NCI-H774 (cell line): ENCODE results near the gene TOP3B.

Source experiments
- DNase-seq: peaks from one replicate; lab custom pipeline; 2025; lab: John Stamatoyannopoulos, UW

Gene TOP3B

DNA sequence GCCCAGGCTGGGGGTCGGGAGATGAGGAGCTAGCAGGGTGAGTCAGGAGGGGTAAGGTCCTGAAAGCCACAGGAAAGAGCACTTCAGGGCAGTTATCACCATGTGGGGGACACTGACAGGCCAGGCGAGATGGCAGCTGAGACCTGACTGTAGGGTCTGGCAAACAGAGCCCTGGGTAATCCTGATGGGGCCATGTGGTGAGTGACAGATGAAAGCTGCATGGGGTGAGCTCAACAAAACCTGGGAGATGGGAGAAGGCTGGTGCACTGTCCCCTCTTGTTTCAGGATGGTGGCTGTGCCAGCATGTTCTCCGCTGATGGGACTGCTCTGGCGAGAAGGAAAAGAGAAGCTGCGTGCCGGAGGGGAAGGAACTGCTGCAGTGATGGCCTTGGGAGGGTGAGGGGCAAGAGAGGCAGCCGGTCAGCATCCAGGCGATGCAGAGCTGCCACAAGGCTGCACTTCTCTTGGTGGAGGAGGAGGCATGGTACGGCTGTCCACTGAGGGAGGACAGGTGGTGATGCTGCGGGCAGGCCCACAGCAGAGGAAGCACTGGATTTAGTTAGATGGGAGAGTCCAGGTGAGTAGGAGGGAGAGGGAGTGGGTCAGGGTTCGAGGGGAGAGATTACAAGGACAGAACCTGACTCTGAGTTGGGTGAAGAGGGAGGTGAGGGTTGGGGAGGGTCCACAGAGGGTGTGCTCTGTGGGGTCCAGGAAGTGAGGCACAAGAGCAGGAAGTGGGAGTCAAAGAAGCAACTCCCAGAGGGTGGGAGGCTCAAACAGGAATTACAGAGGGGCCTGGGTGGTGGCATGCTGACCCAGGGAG is 3.8 kb downstream of the TOP3B start:
- DNase-seq = no peak

DNA sequence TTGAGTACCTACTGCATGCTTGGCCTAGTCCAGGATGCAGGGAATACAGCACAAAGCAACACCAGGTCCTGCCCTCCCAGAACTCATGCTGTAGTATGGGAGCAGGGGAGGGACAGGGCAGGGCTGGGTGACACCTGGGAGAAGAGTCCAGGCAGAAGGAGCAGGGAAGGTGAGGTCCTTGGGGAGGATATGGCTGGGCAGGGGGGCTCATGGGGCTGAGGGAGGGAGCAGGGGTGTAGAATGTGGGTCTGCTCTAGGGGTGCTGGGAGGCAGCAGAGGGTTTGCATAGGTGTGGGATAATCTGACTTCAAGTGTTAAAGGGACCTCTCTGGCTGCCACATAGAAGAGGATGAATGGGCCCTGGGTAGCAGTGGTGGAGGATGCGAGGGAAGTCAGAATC is 4.8 kb downstream of the TOP3B start:
- DNase-seq = no peak

GRCh38 chr22:21975854-21976345 is 6.7 kb downstream of the TOP3B start:
- DNase-seq = no peak

GRCh38 chr22:21975273-21975672 is 7.3 kb downstream of the TOP3B start:
- DNase-seq = no peak

DNA sequence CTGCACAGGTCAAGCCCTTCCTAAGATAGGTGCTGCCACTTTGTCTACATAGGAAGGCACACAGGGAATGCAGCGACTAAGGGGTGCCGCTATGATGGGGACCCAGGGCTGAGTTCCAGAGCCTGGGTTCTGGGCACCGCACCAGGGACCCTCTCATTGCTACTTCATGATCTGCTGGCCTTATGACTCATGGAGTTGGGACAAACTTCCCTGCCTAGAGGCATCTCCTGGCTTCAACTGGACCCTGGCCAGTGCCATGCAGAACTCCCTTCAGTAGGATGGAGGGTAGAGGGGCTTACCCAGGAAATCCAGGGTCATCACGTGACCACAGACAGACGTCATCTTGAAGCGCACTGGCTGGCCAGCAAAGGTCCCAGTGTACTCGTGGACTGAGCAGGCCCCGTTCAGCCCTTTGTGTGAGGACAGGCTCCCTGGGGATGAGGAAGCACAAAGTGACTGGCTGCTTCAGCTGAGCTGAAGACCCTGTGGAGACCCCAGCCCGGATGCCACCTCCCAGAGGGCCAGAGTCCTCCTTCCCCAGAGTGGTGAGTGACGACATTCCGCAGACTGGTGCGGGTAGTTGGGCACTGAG is 8.4 kb downstream of the TOP3B start:
- DNase-seq = no peak

DNA sequence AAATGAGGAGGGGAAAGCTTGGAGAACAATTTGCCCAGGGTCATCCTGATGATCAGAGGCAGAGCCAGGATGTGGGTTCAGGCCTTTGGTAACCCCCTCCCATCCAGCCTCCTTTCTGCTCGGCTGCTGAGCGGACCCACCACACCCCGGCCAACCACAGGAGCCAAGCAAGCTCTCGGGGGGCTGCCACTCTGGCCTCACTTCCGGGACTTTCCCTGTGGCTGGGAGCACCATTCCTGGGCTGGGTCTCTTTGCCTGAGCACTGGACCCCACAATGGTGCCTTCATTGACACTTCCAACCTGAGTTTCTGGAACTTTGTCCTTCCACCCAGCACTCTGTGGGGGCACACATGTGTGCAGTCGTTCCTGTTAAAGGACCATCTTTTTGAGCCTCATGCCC is 9.8 kb downstream of the TOP3B start:
- DNase-seq = no peak

GRCh38 chr22:21972293-21972779 is 10.3 kb downstream of the TOP3B start:
- no peak for DNase-seq

- no peak for DNase-seq
These were observed 10.7 kb downstream of the TOP3B start for GRCh38 chr22:21971858-21972275.

- no peak for DNase-seq
These were observed 11.6 kb downstream of the TOP3B start for GRCh38 chr22:21970800-21971617.

DNA sequence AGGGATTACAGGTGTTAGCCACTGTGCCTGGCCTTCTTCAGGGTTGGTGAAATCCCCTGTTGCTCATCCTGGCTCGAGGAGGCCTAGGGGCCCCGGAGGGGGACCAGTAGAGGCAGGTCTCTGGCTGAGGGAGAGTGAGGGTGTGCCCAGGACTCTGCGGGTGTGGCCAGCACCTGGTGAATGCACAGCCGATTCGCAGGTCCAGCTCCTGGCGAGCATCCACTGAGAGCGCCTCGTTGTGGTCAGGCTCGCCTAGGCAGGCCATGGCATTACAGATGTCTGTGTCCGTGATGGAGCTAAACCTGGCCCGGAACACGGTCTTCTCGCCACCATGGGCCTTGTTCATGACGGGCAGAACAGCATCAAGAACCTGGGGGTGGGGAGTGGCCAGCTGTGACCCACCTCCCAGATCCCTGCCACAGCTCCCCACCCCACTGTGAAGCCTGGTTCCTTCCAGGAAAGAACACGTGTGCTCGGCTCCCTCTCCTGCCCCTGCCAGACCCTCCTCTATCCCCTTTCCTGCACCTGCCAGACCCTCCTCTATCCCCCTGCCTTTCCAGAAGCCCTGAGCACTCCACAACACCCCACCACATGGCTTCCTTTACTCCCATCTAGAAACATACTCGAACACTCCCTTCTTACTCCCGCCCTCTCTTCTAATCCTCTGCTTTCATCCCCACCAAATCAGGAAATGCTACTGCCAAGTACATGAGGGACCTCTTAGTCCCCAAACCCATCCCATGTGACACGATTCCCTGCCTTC is 12.4 kb downstream of the TOP3B start:
- DNase-seq = no peak

DNA sequence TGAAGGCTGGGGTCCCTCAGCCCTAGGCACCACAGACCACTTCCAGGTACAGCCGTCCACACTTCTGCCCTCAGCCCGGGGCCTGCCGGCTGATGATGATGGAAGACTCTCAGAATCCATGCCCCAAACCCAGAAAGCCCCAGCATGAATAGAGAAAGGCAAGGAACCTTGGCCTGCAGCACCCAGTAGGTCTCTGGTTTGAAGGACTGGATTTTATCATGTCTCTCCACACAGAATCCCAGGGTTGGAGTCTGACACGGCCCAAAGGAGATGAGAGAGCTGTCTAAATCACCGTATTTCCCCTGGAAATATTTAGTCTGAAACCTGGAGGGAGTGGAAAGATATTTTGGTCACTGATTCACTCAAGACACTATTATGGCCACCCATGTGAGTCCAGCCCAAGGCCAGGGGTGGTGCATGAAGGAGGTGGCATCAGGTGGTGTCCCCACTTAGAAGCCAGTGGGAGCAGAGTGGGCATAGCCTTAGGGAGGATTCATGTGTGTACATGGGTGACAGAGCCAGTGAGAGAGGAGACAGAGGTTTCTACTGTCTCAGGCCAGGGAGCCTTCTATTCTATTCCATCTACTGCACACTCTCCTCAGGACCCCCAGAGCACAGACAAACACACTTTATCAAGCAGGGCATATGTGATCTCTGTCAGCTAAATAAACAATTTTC is 14.0 kb downstream of the TOP3B start:
- DNase-seq = no peak

DNA sequence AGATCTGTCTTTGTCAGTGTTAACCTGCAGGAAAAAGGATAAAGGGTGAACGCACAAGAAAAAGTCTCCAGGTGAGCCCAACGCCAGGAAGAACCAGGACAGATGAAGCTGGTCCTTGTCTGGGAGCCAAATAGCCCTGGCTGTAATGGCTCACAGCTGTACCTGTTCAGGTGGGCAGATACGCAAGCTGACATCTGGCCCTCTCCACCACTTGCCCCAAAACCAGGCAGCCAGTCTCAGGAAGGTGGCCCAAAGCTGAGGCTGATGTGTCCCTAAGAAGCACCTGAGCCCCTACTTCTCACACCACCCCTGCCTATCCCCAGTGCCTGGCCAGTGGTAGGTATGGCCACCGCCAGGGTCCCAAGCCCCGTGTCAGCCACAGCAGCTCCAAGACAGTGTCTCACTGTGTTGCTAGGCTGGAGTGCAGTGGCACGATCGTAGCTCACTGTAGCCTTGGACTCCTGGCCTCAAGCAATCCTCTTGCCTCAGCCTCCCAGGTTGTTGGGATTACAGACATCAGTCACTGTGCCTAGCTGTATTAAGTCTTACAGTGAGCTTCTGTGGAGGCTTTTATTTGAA is 14.8 kb downstream of the TOP3B start:
- no peak for DNase-seq

DNA sequence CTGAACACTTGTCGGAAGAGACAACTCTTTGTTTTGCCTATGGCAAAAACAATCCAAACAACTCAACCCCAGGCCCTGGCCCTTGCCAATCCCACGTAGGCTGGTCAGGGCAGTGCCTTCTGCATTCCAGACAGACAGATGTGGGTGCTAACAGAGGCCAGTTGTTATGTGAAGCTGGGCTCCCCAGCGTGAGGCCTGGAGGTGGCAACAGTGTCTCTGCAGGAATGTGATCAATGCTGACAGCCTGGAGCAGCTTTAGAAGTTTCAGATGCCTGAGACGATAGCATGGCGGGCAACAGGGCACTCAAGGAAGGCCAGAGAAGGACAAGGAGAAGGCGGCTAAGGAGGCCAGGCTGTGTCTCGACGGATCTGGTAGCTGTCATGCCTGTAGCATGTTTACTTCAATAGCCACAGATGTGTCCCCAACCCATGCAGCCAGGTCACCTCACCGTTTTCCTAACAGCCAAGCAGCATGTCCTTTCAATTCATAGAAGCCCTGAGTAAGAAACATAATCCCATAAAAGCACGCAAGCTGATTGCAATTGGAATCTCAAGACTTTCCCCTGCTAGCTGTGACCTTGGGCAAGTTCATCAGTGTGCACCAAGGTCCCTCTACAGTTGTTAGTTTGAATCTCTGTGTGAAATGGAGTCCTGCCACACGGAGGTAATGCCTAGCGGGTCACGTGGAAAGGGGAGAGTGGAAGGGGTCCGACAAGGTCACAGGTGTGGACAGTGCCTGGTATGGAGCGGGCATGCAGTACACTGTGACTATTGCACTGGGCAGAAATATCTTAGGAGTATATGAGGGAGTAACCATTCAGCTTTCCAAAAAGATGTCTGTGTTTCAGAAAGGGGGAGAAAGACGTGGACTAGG is 15.7 kb downstream of the TOP3B start:
- no peak for DNase-seq

GRCh38 chr22:21965762-21966288 is 16.8 kb downstream of the TOP3B start:
- DNase-seq = no peak

DNA sequence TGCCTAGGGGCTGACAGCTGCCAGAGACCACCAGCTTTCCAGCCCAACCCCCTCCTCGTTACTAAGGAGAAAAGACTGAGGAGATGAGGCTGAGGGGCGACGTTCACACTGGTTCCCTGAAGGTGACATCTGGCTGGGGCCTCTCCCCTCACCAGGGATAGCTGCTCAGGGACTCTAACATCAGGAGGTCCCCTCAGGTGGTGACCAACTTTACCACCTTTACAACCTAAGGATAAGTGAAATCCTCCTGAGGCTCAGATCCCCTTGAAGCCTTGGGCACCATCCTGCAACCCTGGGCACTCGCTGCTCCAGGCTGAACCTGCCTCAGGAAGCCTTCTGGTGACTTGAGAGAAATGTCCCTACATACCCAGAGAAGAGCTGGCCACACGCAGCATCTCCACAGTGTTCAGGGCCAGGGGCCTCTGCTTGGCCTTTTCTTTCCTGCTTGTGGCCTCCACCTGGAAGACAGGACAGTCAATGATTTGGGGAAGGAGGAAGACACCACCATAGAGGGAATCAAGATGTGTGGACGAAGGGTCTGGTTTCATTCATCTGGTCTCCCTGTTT is 17.6 kb downstream of the TOP3B start:
- DNase-seq = no peak

GRCh38 chr22:21964234-21964633 is 18.4 kb downstream of the TOP3B start:
- DNase-seq = no peak

DNA sequence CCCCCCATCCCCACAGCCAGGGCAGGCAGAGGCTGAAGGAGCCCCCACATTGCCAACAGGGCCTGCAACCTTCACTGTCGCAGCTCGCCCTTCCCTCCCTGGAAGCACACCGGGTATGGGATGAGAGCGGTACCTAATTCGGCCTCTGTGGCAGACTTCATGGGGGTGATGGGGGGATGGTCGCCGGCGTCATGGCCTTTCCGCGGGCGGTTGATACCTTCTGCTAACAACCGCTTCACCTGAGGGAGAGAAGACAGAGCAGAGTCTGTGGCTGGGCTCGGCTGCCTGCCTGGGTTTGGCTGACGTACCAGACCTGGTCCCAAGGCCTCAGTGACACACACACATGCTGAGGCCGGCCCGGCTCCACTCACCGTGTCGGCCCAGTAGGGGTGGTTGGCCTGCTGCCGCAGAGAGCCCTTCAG is 18.8 kb downstream of the TOP3B start:
- no peak for DNase-seq

- no peak for DNase-seq
These were observed 19.3 kb downstream of the TOP3B start for GRCh38 chr22:21963286-21963685.

GRCh38 chr22:21962655-21962949 is 20.0 kb downstream of the TOP3B start:
- DNase-seq = no peak
